Heart left ventricle (tissue), 13 donors: ENCODE measurements around the gene FRAT2.

ENCODE experiments used
- POLR2A ChIP-seq, 2 donors: fragments of 450-650 bp; IDR thresholded peaks; one replicate each; pipeline ENCODE4 v1.6.1; 2017; ENCODE audit warnings: antibody characterized with exemption in 2 of 2, mild to moderate bottlenecking in 2 of 2, moderate library complexity in 2 of 2
- TF ChIP-seq, protein P1 (sequence below), 12 donors: fragments of 200-600 bp; sonication (generic) in 4 of 12; IDR thresholded peaks; one replicate each; pipeline versions ENCODE4 v1.5.0 to v1.8.0; 2018 to 2022; ENCODE audit warnings: antibody characterized with exemption in 12 of 12, mild to moderate bottlenecking in 5 of 12
- donor health status: ischemic (EF 13 %, LVEDD 7.1; RV severe dilation, severe dysfunction).
- donor health status: DM: no; HTN: yes; CAD: no.
- donor health status: DM: no; HTN: no; CAD: no.
- donor health status: ischemic (EF 25% LVEDD 6.9; RV normal size, moderate dysfunction).
- donor health status: ischemic (EF 25% LVEDD 5.7; RV mildly dilated, moderate dysfunction).
- donor health status: ischemic (EF 35%, LVEDD 5.7; RV mildly dilated, moderate dysfunction).
- donor health status: nonischemic (EF 11% LVEDD 7.7; RV severe dilation, severe dysfunction).
- donor health status: DM: yes; HTN: yes; CAD: no.
- donor health status: PGD.
- donor health status: ischemic (EF 29% LVEDD 5.4; RV normal size, mild dysfunction).
- donor health status: nonischemic (EF 23%, LVEDD 6.1; RV moderate dilation, normal function).

DNA sequence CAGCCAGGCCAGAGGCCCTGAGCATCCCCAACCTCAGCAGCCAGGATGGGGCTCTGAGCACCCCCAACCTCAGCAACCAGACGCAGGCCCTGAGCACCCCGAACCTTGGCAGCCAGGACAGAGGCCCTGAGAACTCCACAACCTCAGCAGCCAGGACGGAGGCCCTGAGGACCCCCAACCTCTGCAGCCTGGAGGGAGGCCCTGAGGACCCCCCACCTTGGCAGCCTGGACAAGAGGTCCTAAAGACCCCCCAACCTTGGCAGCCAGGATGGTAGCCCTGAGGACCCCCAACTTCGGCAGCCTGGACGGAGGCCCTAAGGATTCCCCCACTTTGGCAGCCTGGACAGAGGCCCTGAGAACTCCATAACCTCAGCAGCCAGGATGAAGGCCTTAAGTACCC lies 49.6 kb upstream of the FRAT2 start:
- TF ChIP-seq, protein P1, sequence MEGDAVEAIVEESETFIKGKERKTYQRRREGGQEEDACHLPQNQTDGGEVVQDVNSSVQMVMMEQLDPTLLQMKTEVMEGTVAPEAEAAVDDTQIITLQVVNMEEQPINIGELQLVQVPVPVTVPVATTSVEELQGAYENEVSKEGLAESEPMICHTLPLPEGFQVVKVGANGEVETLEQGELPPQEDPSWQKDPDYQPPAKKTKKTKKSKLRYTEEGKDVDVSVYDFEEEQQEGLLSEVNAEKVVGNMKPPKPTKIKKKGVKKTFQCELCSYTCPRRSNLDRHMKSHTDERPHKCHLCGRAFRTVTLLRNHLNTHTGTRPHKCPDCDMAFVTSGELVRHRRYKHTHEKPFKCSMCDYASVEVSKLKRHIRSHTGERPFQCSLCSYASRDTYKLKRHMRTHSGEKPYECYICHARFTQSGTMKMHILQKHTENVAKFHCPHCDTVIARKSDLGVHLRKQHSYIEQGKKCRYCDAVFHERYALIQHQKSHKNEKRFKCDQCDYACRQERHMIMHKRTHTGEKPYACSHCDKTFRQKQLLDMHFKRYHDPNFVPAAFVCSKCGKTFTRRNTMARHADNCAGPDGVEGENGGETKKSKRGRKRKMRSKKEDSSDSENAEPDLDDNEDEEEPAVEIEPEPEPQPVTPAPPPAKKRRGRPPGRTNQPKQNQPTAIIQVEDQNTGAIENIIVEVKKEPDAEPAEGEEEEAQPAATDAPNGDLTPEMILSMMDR (IDR thresholded peaks at IDR 0.05) = no peak
- TF ChIP-seq POLR2A (IDR thresholded peaks at IDR 0.05) = no peak
